Astrocyte (in vitro differentiated cells and primary cell): ENCODE measurements around the gene INSYN2B.

Source experiments
- CTCF ChIP-seq: IDR thresholded peaks from 2 replicates; pipeline ENCODE4 v1.5.1; 2011; ENCODE audit warnings: low read depth, mild to moderate bottlenecking, inconsistent platforms, low read length, moderate library complexity; ENCODE audit not compliant: insufficient read depth
- EZH2 ChIP-seq: IDR thresholded peaks from 2 replicates; pipeline ENCODE4 v1.6.1; 2012; ENCODE audit warnings: mild to moderate bottlenecking, low read length, inconsistent platforms; ENCODE audit not compliant: insufficient read depth

GRCh38 chr5:169840405-169840804 lies 139.9 kb downstream of the INSYN2B start:
- TF ChIP-seq CTCF = no peak
- TF ChIP-seq EZH2 = no peak
